Upper lobe of left lung (tissue), 4 donors: ENCODE results near the gene UBE2J2.

ENCODE experiments used
- EP300 ChIP-seq, 4 donors: sonication (generic); formaldehyde crosslinking; IDR thresholded peaks; one replicate each; pipeline ENCODE4 v1.5.1; 2017; ENCODE audit warnings: antibody characterized with exemption in 4 of 4, control low read depth in 2 of 4
- POLR2A ChIP-seq, 4 donors: fragments of 450-650 bp; IDR thresholded peaks; one replicate each; pipeline ENCODE4 v1.5.1; 2016 to 2017; ENCODE audit warnings: antibody characterized with exemption in 4 of 4, mild to moderate bottlenecking in 2 of 4

- TF ChIP-seq POLR2A (IDR thresholded peaks at IDR 0.05) = no peak
- no peak for TF ChIP-seq EP300 (IDR thresholded peaks at IDR 0.05)
Observed at GRCh38 chr1:1262071-1262470, 11.6 kb downstream of the UBE2J2 start.
